GM10266 (cell line): ENCODE measurements around the gene ZSWIM8.

ENCODE experiments used
- DNase-seq: peaks from one replicate; pipeline ENCODE4 v3.0.0; 2012; ENCODE audit errors: extremely low spot score
- CTCF ChIP-seq: IDR thresholded peaks from 2 replicates; pipeline ENCODE4 v1.5.1; 2012; ENCODE audit warnings: mild to moderate bottlenecking, low read depth; ENCODE audit not compliant: control insufficient read depth, insufficient read depth; ENCODE audit errors: missing control alignments

Gene ZSWIM8

GRCh38 chr10:73806176-73806950 is 21.0 kb downstream of the ZSWIM8 start:
- DNase-seq = no peak
- TF ChIP-seq CTCF = no peak

- no peak for DNase-seq
Measured at GRCh38 chr10:73807471-73807870, 22.1 kb downstream of the ZSWIM8 start.

GRCh38 chr10:73808021-73808815 is 22.8 kb downstream of the ZSWIM8 start:
- no peak for TF ChIP-seq CTCF
- DNase-seq = no peak

More at GRCh38 chr10:73807471-73807870, 22.1 kb downstream of the ZSWIM8 start:
- no peak for TF ChIP-seq CTCF

- TF ChIP-seq CTCF = no peak
- no peak for DNase-seq
Measured at GRCh38 chr10:73809061-73809818, 23.8 kb downstream of the ZSWIM8 start.

GRCh38 chr10:73810358-73810734 is 24.9 kb downstream of the ZSWIM8 start:
- no peak for DNase-seq
- no peak for TF ChIP-seq CTCF

- DNase-seq = no peak
- TF ChIP-seq CTCF = no peak
Measured at GRCh38 chr10:73810735-73811465, 25.5 kb downstream of the ZSWIM8 start.
